ENCODE results near the gene FAM240A.

FAM240A gene

GRCh38 chr3:46660543-46661523 lies 48.5 kb downstream of the FAM240A start:
- TF ChIP-seq, protein P1, sequence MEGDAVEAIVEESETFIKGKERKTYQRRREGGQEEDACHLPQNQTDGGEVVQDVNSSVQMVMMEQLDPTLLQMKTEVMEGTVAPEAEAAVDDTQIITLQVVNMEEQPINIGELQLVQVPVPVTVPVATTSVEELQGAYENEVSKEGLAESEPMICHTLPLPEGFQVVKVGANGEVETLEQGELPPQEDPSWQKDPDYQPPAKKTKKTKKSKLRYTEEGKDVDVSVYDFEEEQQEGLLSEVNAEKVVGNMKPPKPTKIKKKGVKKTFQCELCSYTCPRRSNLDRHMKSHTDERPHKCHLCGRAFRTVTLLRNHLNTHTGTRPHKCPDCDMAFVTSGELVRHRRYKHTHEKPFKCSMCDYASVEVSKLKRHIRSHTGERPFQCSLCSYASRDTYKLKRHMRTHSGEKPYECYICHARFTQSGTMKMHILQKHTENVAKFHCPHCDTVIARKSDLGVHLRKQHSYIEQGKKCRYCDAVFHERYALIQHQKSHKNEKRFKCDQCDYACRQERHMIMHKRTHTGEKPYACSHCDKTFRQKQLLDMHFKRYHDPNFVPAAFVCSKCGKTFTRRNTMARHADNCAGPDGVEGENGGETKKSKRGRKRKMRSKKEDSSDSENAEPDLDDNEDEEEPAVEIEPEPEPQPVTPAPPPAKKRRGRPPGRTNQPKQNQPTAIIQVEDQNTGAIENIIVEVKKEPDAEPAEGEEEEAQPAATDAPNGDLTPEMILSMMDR (IDR thresholded peaks at IDR 0.05; ENCODE audit: extremely low read depth, insufficient read depth, missing control alignments) = no peak
- DNase-seq (ENCODE audit: low spot score) = peak; percentile 7
- in situ Hi-C loops (cut with MboI; ENCODE audit: low pct_unique_long_range_greater_than_20kb, low sequenced_read_pairs, unreplicated experiment) = no loop called here

DNA sequence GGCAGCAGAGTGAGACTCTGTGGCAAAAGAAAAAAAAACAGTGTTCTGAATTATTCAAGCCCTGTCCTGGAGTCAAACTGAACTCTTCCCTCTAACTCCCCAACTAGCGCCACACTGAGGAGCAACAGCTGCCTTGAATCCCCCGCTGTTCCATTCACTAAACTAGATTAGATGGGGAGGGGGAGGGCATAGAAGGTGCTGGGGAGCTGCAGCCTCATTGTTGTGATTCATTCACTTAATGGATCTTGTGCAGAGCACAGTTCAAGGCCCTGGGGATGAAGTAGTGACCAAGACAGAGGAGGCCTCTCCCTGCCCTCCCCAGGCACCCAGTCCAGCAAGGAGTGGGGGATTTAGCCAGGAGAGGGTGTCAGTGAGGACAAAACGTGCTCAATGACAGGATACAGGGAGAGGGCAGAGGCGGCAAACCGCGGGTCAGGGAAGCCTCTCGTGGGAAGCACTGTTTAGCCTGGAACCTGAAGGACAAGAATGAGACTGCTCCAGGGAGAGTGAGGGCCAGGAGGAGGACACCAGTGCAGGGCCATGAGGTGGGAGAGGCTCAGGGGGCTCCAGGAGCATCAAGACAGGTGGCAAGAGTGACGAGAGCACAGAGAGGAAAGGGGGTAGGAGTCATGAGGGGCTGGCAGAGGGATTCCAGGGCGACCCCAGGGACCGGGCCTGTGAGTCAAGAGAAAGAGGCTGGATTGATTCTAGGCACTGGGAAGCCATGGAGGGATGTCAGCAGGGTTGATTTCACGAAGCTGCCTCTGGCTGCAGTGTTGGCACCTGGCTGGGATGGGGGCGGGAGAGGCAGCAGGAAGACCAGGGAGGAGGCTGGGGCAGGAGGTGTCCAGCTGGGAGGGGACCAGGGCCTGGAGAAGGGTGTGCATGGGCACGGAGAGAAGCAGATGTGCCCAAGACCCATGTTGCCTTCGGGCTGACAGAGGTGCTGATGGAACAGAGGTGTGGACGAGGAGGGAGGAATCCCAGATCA lies 49.7 kb downstream of the FAM240A start:
- TF ChIP-seq, protein P1 (IDR thresholded peaks at IDR 0.05; ENCODE audit: extremely low read depth, insufficient read depth, missing control alignments) = no peak
- no peak for DNase-seq (ENCODE audit: low spot score)
- in situ Hi-C loops (cut with MboI; ENCODE audit: low pct_unique_long_range_greater_than_20kb, low sequenced_read_pairs, unreplicated experiment) = no loop called here

DNA sequence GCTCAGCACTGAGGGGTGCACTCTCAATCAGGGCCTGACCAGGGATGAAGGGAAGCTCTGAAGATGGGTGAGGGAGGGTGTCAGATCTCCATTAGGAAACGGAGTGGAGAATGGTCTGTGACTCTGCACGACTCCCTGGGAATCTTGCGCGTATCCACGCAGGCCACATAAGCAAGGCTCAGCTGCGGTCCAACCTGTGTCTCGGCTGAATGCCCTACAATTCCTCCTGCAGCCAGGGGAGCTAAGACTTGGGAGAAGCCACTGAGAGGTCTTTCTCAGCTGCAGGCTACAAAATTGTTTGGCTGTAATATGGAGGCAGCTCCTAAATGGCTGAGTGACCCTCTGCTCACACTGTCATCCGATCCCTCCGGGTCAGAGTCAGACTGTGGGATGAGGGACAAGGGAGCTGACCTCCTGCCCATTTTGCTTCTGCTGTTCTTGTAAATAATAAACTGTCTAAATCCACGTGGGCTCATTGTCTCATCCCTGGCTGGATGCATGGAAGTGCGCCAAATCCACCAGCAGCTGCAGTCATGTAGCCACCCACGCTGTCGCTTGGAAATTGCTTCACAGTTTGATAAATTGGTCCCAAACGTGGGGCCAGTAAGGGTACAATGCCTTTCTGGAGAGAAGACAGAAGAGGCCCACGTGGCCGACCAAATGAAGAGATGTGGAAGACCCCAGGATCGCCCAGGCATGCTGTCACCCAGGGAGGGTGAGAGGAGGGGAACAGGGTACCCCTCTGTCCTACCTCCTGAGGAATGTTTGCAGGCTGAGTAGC lies 50.6 kb downstream of the FAM240A start:
- in situ Hi-C loops (cut with MboI; ENCODE audit: low pct_unique_long_range_greater_than_20kb, low sequenced_read_pairs, unreplicated experiment) = no loop called here
- TF ChIP-seq, protein P1 (IDR thresholded peaks at IDR 0.05; ENCODE audit: extremely low read depth, insufficient read depth, missing control alignments) = no peak

DNA sequence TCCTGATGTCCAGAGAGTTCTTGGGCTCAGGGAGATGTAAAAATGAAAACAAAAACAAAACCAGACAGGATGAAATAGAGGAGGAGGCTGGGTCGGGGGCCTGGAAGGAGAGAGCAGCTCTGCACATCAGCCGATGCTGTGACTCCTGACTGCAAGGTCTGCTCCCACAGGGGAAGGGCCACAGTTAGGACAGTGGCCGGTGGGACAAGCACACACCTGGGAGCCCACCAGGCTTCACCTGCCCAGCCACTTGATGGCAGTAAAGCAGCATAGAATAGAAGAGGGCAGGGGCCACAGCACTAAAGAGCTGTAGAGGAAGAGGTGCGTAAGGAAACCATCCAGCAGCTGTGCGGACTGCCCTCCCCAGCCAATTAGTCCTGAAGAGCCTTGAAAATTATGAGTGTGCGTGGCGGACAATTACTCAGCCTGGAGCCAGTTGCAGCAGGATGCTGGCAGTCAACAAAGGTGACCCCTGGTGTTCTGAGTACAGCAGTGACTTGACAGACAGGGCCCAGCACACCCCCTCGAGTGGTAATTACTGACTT lies 51.3 kb downstream of the FAM240A start:
- DNase-seq (ENCODE audit: low spot score) = peak; percentile 5
- in situ Hi-C loops (cut with MboI; ENCODE audit: low pct_unique_long_range_greater_than_20kb, low sequenced_read_pairs, unreplicated experiment) = no loop called here
- TF ChIP-seq, protein P1 (IDR thresholded peaks at IDR 0.05; ENCODE audit: extremely low read depth, insufficient read depth, missing control alignments) = no peak

More for the DNA sequence above, 50.6 kb downstream of the FAM240A start:
- no peak for DNase-seq (ENCODE audit: low spot score)

- TF ChIP-seq, protein P1 (IDR thresholded peaks at IDR 0.05; ENCODE audit: extremely low read depth, insufficient read depth, missing control alignments) = no peak
- in situ Hi-C loops (cut with MboI; ENCODE audit: low pct_unique_long_range_greater_than_20kb, low sequenced_read_pairs, unreplicated experiment) = no loop called here
- DNase-seq (ENCODE audit: low spot score) = peak; percentile 9
Measured at GRCh38 chr3:46664188-46664970, 52.1 kb downstream of the FAM240A start.
